HEK293T (cell line): ENCODE measurements around the gene METTL16.

Experiments used
- BHLHE40 ChIP-seq: fragments of 450-650 bp; IDR thresholded peaks from 2 replicates; pipeline ENCODE4 v1.6.1; 2016; ENCODE audit warnings: mild to moderate bottlenecking, moderate library complexity, borderline replicate concordance
- CTBP1 ChIP-seq: fragments of 450-650 bp; IDR thresholded peaks from 2 replicates; pipeline ENCODE4 v1.6.1; 2016; ENCODE audit warnings: borderline replicate concordance
- FOXM1 ChIP-seq: fragments of 450-650 bp; IDR thresholded peaks from 2 replicates; pipeline ENCODE4 v1.6.1; 2017; ENCODE audit warnings: mild to moderate bottlenecking, borderline replicate concordance
- HDGF ChIP-seq: fragments of 450-650 bp; IDR thresholded peaks from 2 replicates; pipeline ENCODE4 v1.6.1; 2017; ENCODE audit warnings: antibody characterized with exemption, borderline replicate concordance
- SUZ12 ChIP-seq: fragments of 450-650 bp; IDR thresholded peaks from 2 replicates; pipeline ENCODE4 v1.6.1; 2016; ENCODE audit warnings: mild to moderate bottlenecking
- TF ChIP-seq, protein P1 (sequence below): fragments of 450-650 bp; IDR thresholded peaks from 2 replicates; pipeline ENCODE4 v1.6.1; 2016

DNA sequence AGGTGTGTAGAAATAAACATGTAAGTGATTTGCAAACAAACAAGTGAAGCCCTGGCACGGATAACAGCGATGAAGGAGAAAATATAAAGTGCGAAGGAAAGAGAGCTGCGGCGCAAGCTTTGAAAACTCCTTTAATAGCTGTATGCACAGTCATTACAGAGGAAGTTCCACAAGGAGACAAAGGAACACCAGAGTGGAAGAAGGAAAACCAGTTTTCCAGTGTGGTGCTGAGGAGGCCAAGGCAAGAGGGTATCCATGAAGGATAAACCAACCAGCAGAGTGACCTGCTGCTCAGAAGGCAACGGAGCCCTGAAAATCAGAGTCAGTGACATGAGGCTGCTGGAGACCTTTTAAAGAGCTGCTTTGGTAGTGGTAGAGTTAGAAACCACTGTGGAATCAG lies 24.4 kb downstream of the METTL16 start:
- TF ChIP-seq SUZ12 (no peak), FOXM1 (no peak), BHLHE40 (no peak), HDGF (no peak), CTBP1 (no peak)
- TF ChIP-seq, protein P1, sequence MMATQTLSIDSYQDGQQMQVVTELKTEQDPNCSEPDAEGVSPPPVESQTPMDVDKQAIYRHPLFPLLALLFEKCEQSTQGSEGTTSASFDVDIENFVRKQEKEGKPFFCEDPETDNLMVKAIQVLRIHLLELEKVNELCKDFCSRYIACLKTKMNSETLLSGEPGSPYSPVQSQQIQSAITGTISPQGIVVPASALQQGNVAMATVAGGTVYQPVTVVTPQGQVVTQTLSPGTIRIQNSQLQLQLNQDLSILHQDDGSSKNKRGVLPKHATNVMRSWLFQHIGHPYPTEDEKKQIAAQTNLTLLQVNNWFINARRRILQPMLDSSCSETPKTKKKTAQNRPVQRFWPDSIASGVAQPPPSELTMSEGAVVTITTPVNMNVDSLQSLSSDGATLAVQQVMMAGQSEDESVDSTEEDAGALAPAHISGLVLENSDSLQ, result no peak
